ENCODE results near the gene GSG1L. TPM values are rescaled to one million over a fixed set of nuclear protein-coding genes. Genes with fewer than 3 reads are reported as not detected.

GSG1L gene
- polyA plus RNA-seq, 1 donor (not counting 4 experiments of a cell fraction or from before 2014, with no cell fraction given), result not detected

DNA sequence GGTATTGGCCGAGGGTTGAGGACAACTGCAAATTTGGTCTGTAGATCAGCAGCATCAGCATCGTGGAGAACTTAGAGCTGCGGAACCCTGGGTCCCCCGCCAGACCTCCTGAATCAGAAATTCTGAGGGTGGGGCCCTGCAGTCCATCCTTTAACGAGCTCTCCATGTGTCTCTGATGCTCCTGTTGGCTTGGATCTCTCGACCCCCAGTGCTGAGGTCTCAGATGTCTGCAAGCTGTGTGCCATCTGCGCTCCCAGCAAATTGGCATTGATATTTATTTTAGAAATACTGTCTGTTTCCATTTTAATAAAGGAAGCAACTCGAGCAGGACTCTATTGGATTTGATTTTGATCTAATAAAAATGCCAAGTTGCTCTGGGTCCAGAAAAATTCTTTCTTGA, 263.6 kb downstream of the GSG1L start:
- Histone ChIP-seq H3K36me3 (ENCODE audit: control insufficient read depth in 2 of 2, extremely low read depth in 1 of 2, insufficient read depth in 2 of 2, low read length in 2 of 2) (no peaks in the 10 kb centered on the region), H3K9me1 (ENCODE audit: control insufficient read depth, extremely low read depth, insufficient read depth, low read length) (no peaks in the 10 kb centered on the region), H3K27ac (ENCODE audit: control insufficient read depth, insufficient read depth, low read length) (no peak overlapping the region), H3K27me3 (ENCODE audit: control insufficient read depth, extremely low read depth, insufficient read depth, low read length) (peaks cover 16% of the 10 kb centered on the region), H3K9me3 (ENCODE audit: control insufficient read depth, low read depth, low read length) (no peaks in the 10 kb centered on the region), H4K20me1 (ENCODE audit: control insufficient read depth, extremely low read depth, insufficient read depth, low read length) (no peaks in the 10 kb centered on the region), H3K9ac (ENCODE audit: control insufficient read depth, extremely low read depth, insufficient read depth, low read length) (no peak overlapping the region), H3K4me2 (ENCODE audit: control insufficient read depth, extremely low read depth, insufficient read depth, low read depth, low read length) (no peak overlapping the region), H2AFZ (ENCODE audit: control insufficient read depth, low read length) (no peak overlapping the region), H3K4me1 (ENCODE audit: control insufficient read depth, extremely low read depth, insufficient read depth, low read length) (no peaks in the 10 kb centered on the region), H3K79me2 (ENCODE audit: control insufficient read depth, insufficient read depth, low read length) (no peaks in the 10 kb centered on the region), H3K4me3 (ENCODE audit: control insufficient read depth in 2 of 3, extremely low read depth in 1 of 3, insufficient read depth in 2 of 3, low read depth in 1 of 3, low read length in 3 of 3) (no peak overlapping the region)
- FAIRE-seq (no peak), DNase-seq (ENCODE audit: low read depth, low spot score) (no peak)
- dilution Hi-C loops (cut with MboI; ENCODE audit: extremely low pct_ligation_motif_present, low sequenced_read_pairs), result no loop called here
- TF ChIP-seq, protein P1, sequence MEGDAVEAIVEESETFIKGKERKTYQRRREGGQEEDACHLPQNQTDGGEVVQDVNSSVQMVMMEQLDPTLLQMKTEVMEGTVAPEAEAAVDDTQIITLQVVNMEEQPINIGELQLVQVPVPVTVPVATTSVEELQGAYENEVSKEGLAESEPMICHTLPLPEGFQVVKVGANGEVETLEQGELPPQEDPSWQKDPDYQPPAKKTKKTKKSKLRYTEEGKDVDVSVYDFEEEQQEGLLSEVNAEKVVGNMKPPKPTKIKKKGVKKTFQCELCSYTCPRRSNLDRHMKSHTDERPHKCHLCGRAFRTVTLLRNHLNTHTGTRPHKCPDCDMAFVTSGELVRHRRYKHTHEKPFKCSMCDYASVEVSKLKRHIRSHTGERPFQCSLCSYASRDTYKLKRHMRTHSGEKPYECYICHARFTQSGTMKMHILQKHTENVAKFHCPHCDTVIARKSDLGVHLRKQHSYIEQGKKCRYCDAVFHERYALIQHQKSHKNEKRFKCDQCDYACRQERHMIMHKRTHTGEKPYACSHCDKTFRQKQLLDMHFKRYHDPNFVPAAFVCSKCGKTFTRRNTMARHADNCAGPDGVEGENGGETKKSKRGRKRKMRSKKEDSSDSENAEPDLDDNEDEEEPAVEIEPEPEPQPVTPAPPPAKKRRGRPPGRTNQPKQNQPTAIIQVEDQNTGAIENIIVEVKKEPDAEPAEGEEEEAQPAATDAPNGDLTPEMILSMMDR (optimal IDR thresholded peaks at IDR 0.05 in 1 of 3, IDR thresholded peaks at IDR 0.05 in 1 of 3, conservative IDR thresholded peaks at IDR 0.05 in 1 of 3; ENCODE audit: extremely low read depth in 1 of 3, insufficient read depth in 2 of 3, low read length in 3 of 3), result no peak
- TF ChIP-seq EZH2 (IDR thresholded peaks at IDR 0.05; ENCODE audit: low read length), result no peak

- H4K20me1 ChIP-seq (ENCODE audit: control insufficient read depth, extremely low read depth, insufficient read depth, low read length), result no peaks in the 10 kb centered on the region
- H3K36me3 ChIP-seq (ENCODE audit: control insufficient read depth in 2 of 2, extremely low read depth in 1 of 2, insufficient read depth in 2 of 2, low read length in 2 of 2), result no peaks in the 10 kb centered on the region
- no peaks in the 10 kb centered on the region for H3K4me1 ChIP-seq (ENCODE audit: control insufficient read depth, extremely low read depth, insufficient read depth, low read length)
- H3K9me1 ChIP-seq (ENCODE audit: control insufficient read depth, extremely low read depth, insufficient read depth, low read length), result no peaks in the 10 kb centered on the region
- FAIRE-seq, result no peak
- H3K27ac ChIP-seq (ENCODE audit: control insufficient read depth, insufficient read depth, low read length), result no peak overlapping the region
- dilution Hi-C loops (cut with MboI; ENCODE audit: extremely low pct_ligation_motif_present, low sequenced_read_pairs), result no loop called here
- no peak overlapping the region for H3K4me2 ChIP-seq (ENCODE audit: control insufficient read depth, extremely low read depth, insufficient read depth, low read depth, low read length)
- H3K4me3 ChIP-seq (ENCODE audit: control insufficient read depth in 2 of 3, extremely low read depth in 1 of 3, insufficient read depth in 2 of 3, low read depth in 1 of 3, low read length in 3 of 3), result no peak overlapping the region
- H3K27me3 ChIP-seq (ENCODE audit: control insufficient read depth, extremely low read depth, insufficient read depth, low read length), result peaks cover 16% of the 10 kb centered on the region
- no peaks in the 10 kb centered on the region for H3K9me3 ChIP-seq (ENCODE audit: control insufficient read depth, low read depth, low read length)
- DNase-seq (ENCODE audit: low read depth, low spot score), result no peak
- no peak overlapping the region for H3K9ac ChIP-seq (ENCODE audit: control insufficient read depth, extremely low read depth, insufficient read depth, low read length)
- no peaks in the 10 kb centered on the region for H3K79me2 ChIP-seq (ENCODE audit: control insufficient read depth, insufficient read depth, low read length)
- H2AFZ ChIP-seq (ENCODE audit: control insufficient read depth, low read length), result no peak overlapping the region
- TF ChIP-seq, protein P1 (optimal IDR thresholded peaks at IDR 0.05 in 1 of 3, IDR thresholded peaks at IDR 0.05 in 1 of 3, conservative IDR thresholded peaks at IDR 0.05 in 1 of 3; ENCODE audit: extremely low read depth in 1 of 3, insufficient read depth in 2 of 3, low read length in 3 of 3), result no peak
- no peak for TF ChIP-seq EZH2 (IDR thresholded peaks at IDR 0.05; ENCODE audit: low read length)
Observed at GRCh38 chr16:27798241-27798640, 265.3 kb downstream of the GSG1L start.

Data from keratinocyte (primary cell).